AG04450 (cell line): Measurements from ENCODE around the gene PHOSPHO2. TPM values are rescaled to one million over a fixed set of nuclear protein-coding genes. Genes with fewer than 3 reads are reported as not detected.
"Not testable (repeated sequence)": the region's sequence is repeated elsewhere in the genome, so short reads cannot be mapped to it uniquely, and the experiment has no call there.

Experiments used
- CTCF ChIA-PET: fragments of 300-600, 350-600 bp; formaldehyde crosslinking; extraction: SDS; loops from one replicate; lab custom pipeline; 2022; ENCODE audit warnings: antibody characterized with exemption, inconsistent platforms; lab: Charles Lee
- POLR2A ChIA-PET: fragments of 350-600 bp; formaldehyde crosslinking; extraction: SDS; loops from one replicate; lab custom pipeline; 2021; ENCODE audit warnings: antibody characterized with exemption, inconsistent platforms; lab: Yijun Ruan, JAX
- DNase-seq: peaks from one replicate; pipeline ENCODE4 v3.0.0-alpha.2; 2011; ENCODE audit warnings: low read depth, low spot score
- H3K27ac ChIP-seq: one replicate; pipeline ENCODE4 v1.5.1; 2012; ENCODE audit warnings: low read depth, low read length, control low read depth
- H3K27me3 ChIP-seq: one replicate; pipeline ENCODE4 v1.6.0; 2012; ENCODE audit warnings: low read length; ENCODE audit not compliant: control insufficient read depth, insufficient read depth
- H3K4me3 ChIP-seq: 2 replicates; pipeline ENCODE4 v1.5.1; 2011; ENCODE audit warnings: mild to moderate bottlenecking, low read depth, low read length, control low read depth
- H3K9me3 ChIP-seq: 2 replicates; pipeline ENCODE4 v1.5.1; 2012; ENCODE audit warnings: low read length; ENCODE audit not compliant: control insufficient read depth, insufficient read depth
- polyA plus RNA-seq: library from polyadenylated mRNA; depleted of rRNA; stranded (reverse); fragments of >200 nt; gene quantifications from 2 replicates; pipeline ENCODE4 v1.2.3, GENCODE V29; 2011
- TF ChIP-seq, protein P1 (sequence below): IDR thresholded peaks from 2 replicates; pipeline ENCODE4 v1.5.1; 2011; ENCODE audit warnings: low read depth, low read length, control low read depth, inconsistent platforms

The PHOSPHO2 gene
- polyA plus RNA-seq, 1 experiment = 1.9 TPM

DNA sequence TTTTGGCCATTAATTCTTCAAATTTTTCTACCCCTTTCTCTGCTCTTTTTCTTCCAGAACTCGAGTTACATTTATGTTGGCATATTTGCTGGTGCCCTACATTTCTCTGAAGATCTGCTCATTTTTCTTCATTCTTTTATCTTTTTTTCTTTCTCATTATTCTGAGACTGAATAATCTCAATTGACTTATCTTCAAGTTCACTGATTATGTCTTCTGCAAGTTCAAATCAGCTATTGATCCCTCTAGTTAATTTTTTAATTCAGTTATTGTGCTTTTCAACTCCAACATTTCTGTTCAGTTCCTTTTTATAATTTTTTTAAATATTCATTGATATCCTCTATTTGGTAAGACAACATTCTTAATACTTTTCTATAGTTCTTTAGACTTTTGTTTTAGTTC is 3.3 kb upstream of the PHOSPHO2 start:
- Histone ChIP-seq H3K27me3 (peaks cover 2% of the 10 kb centered on the region), H3K4me3 (no peak overlapping the region), H3K27ac (no peak overlapping the region), H3K9me3 (no peaks in the 10 kb centered on the region; the same call in 1 of the 2 replicates)
- DNase-seq = no peak
- CTCF ChIA-PET = interaction anchor here (1.3 kb wide), 1 partner anchor 99 kb away, joined by 3 read pairs; no protein-coding TSS in a partner anchor
- POLR2A ChIA-PET = no interaction called here
- TF ChIP-seq, protein P1, sequence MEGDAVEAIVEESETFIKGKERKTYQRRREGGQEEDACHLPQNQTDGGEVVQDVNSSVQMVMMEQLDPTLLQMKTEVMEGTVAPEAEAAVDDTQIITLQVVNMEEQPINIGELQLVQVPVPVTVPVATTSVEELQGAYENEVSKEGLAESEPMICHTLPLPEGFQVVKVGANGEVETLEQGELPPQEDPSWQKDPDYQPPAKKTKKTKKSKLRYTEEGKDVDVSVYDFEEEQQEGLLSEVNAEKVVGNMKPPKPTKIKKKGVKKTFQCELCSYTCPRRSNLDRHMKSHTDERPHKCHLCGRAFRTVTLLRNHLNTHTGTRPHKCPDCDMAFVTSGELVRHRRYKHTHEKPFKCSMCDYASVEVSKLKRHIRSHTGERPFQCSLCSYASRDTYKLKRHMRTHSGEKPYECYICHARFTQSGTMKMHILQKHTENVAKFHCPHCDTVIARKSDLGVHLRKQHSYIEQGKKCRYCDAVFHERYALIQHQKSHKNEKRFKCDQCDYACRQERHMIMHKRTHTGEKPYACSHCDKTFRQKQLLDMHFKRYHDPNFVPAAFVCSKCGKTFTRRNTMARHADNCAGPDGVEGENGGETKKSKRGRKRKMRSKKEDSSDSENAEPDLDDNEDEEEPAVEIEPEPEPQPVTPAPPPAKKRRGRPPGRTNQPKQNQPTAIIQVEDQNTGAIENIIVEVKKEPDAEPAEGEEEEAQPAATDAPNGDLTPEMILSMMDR = no peak

DNA sequence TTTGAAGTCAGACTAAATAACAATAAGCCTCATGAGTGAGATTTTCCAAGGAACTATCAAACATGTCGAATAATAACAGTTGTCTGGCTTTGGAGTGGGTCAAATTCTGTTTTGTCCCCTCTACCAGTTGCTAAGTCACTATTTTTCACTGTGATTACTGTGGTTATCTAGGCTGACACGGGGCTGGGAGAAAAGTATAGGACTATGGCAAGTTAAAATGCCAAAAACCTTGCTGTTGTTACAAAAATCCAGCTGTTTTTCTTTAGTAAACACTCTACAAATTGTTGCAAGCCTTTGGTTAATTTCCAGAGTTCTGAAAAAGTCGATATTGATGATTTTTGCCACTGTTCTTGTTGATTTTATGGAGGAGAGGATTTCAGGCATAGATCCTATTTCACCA is 1.6 kb upstream of the PHOSPHO2 start:
- TF ChIP-seq, protein P1 = no peak
- no peak for DNase-seq
- ChIA-PET CTCF (interaction anchor here (0.7 kb wide), 1 partner anchor 186 kb away, joined by 3 read pairs; no protein-coding TSS in a partner anchor), POLR2A (interaction anchor here (2.5 kb wide), 1 partner anchor 13 kb away, joined by 8 read pairs; no protein-coding TSS in a partner anchor)
- no peak overlapping the region for H3K27ac ChIP-seq
- peaks cover 2% of the 10 kb centered on the region for H3K27me3 ChIP-seq
- no peak overlapping the region for H3K4me3 ChIP-seq
- no peaks in the 10 kb centered on the region; the same call in 1 of the 2 replicates for H3K9me3 ChIP-seq

DNA sequence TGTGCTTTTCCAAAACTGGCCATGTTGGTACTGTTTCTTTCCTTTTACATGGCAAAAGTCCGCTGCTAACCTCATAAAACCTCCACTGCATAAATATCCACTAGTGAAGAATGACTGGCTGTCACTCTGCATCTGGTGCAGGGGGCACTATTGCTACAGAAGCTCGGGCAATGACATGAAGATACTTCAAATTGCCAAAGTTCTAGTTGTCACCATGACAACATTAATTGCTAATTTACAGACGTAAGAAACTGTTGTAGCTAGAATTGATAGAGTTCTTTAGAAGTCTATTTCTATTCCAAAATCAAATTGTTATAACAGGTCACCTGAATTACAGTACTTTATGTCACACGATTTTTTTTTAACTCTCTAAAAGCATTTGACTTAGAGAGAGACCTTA is 909 bp upstream of the PHOSPHO2 start:
- CTCF ChIA-PET = interaction anchor here (0.7 kb wide), 2 partner anchors 185 to 205 kb away, joined by 3 read pairs; no protein-coding TSS in a partner anchor
- Histone ChIP-seq H3K27me3 (peaks cover 2% of the 10 kb centered on the region), H3K27ac (no peak overlapping the region), H3K9me3 (no peaks in the 10 kb centered on the region; the same call in 1 of the 2 replicates), H3K4me3 (no peak overlapping the region)
- POLR2A ChIA-PET = interaction anchor here (2.5 kb wide), 1 partner anchor 13 kb away, joined by 8 read pairs; no protein-coding TSS in a partner anchor
- no peak for DNase-seq
- TF ChIP-seq, protein P1 = no peak

DNA sequence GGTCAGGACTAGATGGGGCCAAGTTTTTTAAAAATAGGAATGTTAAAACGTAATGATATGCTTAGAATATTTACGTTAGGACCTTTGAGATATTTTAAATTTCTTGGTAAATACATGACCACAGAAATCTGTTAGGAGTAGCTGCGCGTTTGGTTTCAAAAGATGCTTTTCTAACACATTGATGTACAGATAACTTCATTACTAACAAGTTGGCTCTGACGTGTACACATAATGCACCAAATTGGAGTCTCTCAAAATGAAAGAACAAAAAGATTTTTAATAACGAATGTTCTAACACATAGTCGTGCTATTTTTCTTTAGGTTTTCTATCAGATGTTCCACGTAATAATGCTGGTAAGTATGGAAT is 608 bp downstream of the PHOSPHO2 start:
- POLR2A ChIA-PET = interaction anchor here (0.8 to 2.5 kb wide), 2 partner anchors 11 to 133 kb away, joined by 3 to 8 read pairs; partner anchors contain the start of gene UBR3
- TF ChIP-seq, protein P1 = no peak
- Histone ChIP-seq H3K9me3 (no peaks in the 10 kb centered on the region; the same call in 1 of the 2 replicates), H3K4me3 (peak overlapping the region; percentile 82), H3K27ac (no peak overlapping the region), H3K27me3 (peaks cover 2% of the 10 kb centered on the region)
- DNase-seq = no peak
- CTCF ChIA-PET = no interaction called here

DNA sequence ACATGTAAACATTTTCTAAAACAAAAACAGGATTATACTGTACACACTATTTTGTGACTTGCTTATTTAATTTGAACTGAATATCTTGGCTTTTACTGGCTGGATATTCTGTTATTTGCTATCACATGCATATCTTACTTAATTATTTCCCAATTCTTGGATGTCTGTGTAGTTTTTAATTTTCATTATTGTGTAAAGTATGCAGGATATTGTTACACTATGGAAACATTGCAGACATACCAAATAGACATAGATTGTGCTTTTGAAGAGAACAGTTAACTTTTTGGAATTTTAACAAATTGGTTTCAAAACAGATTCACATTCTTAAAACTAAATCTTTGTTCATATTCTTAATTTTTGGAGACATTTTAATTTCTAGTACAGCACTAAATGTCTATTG is 2.1 kb downstream of the PHOSPHO2 start:
- ChIA-PET CTCF (interaction anchor here (0.7 kb wide), 1 partner anchor 244 kb away, joined by 3 read pairs; no protein-coding TSS in a partner anchor), POLR2A (no interaction called here)
- DNase-seq = no peak
- Histone ChIP-seq H3K4me3 (no peak overlapping the region), H3K9me3 (no peaks in the 10 kb centered on the region; the same call in 1 of the 2 replicates), H3K27ac (no peak overlapping the region), H3K27me3 (peaks cover under 1% of the 10 kb centered on the region)
- TF ChIP-seq, protein P1 = no peak

DNA sequence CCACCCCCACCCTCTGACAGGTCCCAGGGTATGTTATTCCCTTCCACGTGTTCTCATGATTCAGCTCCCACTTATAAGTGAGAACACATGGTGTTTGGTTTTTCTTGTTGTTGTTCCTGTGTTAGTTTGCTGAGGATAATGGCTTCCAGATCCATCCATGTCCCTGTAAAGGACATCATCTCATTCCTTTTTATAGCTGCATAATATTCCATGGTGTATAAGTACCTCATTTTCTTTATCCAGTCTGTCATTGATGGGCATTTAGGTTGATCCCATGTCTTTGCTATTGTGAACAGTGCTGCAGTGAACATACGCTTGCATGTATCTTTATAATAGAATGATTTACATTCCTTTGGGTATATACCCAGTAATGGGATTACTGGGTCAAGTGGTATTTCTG is 4.9 kb downstream of the PHOSPHO2 start:
- CTCF ChIA-PET = interaction anchor here (1.2 kb wide), 1 partner anchor 171 kb away, joined by 3 read pairs; no protein-coding TSS in a partner anchor
- H3K27me3 ChIP-seq, H3K27ac ChIP-seq, H3K9me3 ChIP-seq, DNase-seq, H3K4me3 ChIP-seq, POLR2A ChIA-PET: not testable (repeated sequence)
